Esophagus (tissue), 2 donors: Measurements from ENCODE around the gene GRID1. TPM values are rescaled to one million over a fixed set of nuclear protein-coding genes. Genes with fewer than 3 reads are reported as not detected.

Experiments
- H3K27ac ChIP-seq, 2 donors: one replicate each; pipeline ENCODE4 v1.5.1; 2013; ENCODE audit warnings: low read depth in 2 of 2, mild to moderate bottlenecking in 2 of 2, inconsistent platforms in 1 of 2, low read length in 1 of 2, moderate library complexity in 1 of 2
- H3K27me3 ChIP-seq, 2 donors: one replicate each; pipeline ENCODE4 v1.6.1; 2013; ENCODE audit warnings: low read length in 2 of 2, control low read depth in 1 of 2, mild to moderate bottlenecking in 1 of 2; ENCODE audit not compliant: insufficient read depth in 2 of 2, control insufficient read depth in 1 of 2
- H3K36me3 ChIP-seq, 2 donors: one replicate each; pipeline ENCODE4 v1.6.1; 2013; ENCODE audit warnings: low read length in 1 of 2; ENCODE audit not compliant: control insufficient read depth in 2 of 2, insufficient read depth in 2 of 2
- H3K4me1 ChIP-seq, 2 donors: one replicate each; pipeline ENCODE4 v1.6.1; 2013; ENCODE audit warnings: low read length in 1 of 2; ENCODE audit not compliant: control insufficient read depth in 2 of 2, insufficient read depth in 2 of 2
- H3K4me3 ChIP-seq, 2 donors: one replicate each; pipeline ENCODE4 v1.5.1; 2013; ENCODE audit warnings: low read length in 2 of 2, mild to moderate bottlenecking in 2 of 2, low read depth in 1 of 2, moderate library complexity in 1 of 2
- H3K9me3 ChIP-seq, 2 donors: one replicate each; pipeline ENCODE4 v1.6.1; 2013; ENCODE audit warnings: mild to moderate bottlenecking in 2 of 2, low read depth in 1 of 2, low read length in 1 of 2, moderate library complexity in 1 of 2; ENCODE audit not compliant: control insufficient read depth in 2 of 2, insufficient read depth in 1 of 2
- WGBS, 2 donors: extraction: QIAGEN DNeasy Blood & Tissue Kit; methylation state at CpG; one replicate each; pipeline ENCODE4 v1.1.7; 2013; 5-methylcytosine and 5-hydroxymethylcytosine counted together
- polyA plus RNA-seq, 2 donors: library from polyadenylated mRNA; stranded (reverse); fragments of 200-250 nt; gene quantifications; one replicate each; pipeline ENCODE4 v1.2.3, GENCODE V29; 2013
- donor health status: healthy with polysubstance abuse.
- donor health status: Bipolar disorder and iron deficiency.

The GRID1 gene
- polyA plus RNA-seq, 2 donors, result 0.04 to 0.32 TPM

DNA sequence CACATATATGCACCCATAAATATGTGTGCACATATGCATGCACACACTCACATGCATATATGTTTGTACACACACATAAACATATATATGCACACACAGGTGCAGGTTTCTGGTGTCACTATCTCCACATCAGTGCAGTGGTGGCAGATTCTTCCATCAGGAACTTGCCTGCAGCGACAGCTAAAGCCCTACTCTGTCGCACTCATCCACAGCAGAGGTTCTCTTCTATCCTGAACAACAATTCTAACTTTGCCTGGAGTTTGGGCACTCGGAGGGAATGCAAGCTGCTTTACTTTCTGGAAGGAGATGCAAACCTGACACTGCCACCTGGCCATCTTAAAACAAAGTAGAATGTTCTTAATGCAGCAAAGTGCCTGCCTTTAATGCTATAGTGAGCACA is 745.8 kb downstream of the GRID1 start:
- no peak overlapping the region for H3K27ac ChIP-seq
- H3K4me1 ChIP-seq, result no peaks in the 10 kb centered on the region
- WGBS, 2 donors, result 85% methylated on average over 3 of the region's 3 CpGs
- H3K27me3 ChIP-seq, result no peaks in the 10 kb centered on the region
- H3K36me3 ChIP-seq, result no peaks in the 10 kb centered on the region
- no peak overlapping the region for H3K4me3 ChIP-seq
- H3K9me3 ChIP-seq, result no peaks in the 10 kb centered on the region

DNA sequence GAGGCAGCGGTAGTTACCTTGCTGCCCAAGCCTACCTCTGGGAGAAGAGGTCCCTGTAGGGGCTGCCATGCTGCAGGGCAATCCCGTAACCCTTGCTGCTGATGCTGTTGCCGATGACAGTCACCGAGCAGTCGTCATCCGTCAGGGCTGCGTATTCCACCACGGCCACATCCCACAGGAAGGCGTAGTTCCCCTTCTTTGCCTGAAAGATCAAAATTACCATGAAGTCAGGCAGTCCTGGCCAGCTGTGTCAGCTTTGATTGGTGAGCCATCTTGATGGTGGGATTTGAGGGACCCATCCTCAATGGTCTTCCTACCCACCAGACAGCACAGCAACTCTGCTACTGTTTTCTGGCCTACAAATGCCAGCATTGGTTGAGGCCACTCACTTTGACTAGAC is 746.8 kb downstream of the GRID1 start:
- Histone ChIP-seq H3K9me3 (peaks cover 0 to 2% of the 10 kb centered on the region in 2 donors), H3K27me3 (no peaks in the 10 kb centered on the region), H3K4me3 (no peak overlapping the region), H3K36me3 (no peaks in the 10 kb centered on the region), H3K27ac (no peak overlapping the region), H3K4me1 (no peaks in the 10 kb centered on the region)
- 95% methylated on average over 9 of the region's 9 CpGs for WGBS, 2 donors

DNA sequence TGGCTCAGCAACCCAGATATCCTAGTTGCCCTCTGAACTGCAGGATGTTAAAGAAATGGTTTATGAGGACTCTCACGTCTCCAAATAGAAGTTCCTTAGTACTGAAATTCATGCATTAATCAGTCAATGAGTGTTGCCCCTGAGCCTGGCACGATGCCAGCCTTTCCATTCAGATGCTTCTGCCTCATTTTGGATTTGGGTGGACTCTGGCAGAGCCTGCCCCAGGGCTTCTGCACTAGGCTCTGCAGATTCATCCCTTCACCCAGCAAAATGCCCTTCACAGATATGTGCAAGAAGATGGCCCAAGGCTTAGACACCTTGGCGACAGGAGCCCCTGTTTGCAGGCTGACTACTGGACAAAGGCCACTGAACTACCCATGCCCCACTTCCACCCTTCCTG is 747.8 kb downstream of the GRID1 start:
- WGBS, 2 donors, result 66 to 68% methylated on average over 3 of the region's 3 CpGs
- H3K4me3 ChIP-seq, result no peak overlapping the region
- no peaks in the 10 kb centered on the region for H3K36me3 ChIP-seq
- H3K27me3 ChIP-seq, result no peaks in the 10 kb centered on the region
- peaks cover 0 to 2% of the 10 kb centered on the region in 2 donors for H3K9me3 ChIP-seq
- H3K27ac ChIP-seq, result no peak overlapping the region
- no peaks in the 10 kb centered on the region for H3K4me1 ChIP-seq

DNA sequence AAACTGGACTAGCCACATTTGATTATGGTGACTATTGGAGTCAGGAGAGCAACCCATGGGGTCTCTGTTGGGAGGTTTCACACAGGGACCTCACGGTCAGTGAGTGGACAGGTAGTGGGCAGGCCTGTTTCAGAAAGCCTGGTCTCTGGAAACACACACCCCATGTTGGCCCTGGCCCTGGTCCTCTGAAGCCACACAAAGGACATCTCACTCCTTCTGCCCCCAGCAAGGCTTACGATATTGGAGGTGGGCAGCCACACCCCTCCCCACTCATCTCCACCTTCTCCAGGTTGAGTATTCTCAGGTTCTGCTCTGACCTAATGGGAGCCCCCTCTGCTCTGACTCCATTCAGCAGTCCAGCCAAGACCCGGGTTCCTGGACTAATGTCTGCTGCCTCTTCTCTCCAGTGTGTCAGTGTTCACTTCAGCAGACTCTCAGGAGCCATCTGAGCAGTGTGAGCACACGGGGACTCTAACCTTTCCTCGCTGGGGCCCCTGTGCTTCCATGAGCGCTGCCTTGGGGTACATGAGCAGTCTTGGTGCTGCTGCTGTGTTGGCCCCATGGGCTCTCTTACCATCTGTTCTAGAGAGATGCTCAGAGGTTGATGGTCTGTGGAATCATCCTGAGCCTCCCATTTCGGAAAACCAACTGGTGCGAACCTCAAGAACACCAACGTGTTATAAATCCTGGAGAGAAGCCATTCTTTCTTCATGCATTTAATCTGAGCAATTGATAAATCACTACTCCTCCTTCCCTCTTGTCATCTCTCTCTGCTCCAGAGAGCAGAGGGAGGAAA is 748.6 kb downstream of the GRID1 start:
- no peaks in the 10 kb centered on the region for H3K36me3 ChIP-seq
- no peak overlapping the region for H3K27ac ChIP-seq
- no peaks in the 10 kb centered on the region for H3K4me1 ChIP-seq
- no peaks in the 10 kb centered on the region for H3K27me3 ChIP-seq
- WGBS, 2 donors, result 89 to 90% methylated on average over 9 of the region's 9 CpGs
- no peak overlapping the region for H3K4me3 ChIP-seq
- H3K9me3 ChIP-seq, result peaks cover 0 to 2% of the 10 kb centered on the region in 2 donors

DNA sequence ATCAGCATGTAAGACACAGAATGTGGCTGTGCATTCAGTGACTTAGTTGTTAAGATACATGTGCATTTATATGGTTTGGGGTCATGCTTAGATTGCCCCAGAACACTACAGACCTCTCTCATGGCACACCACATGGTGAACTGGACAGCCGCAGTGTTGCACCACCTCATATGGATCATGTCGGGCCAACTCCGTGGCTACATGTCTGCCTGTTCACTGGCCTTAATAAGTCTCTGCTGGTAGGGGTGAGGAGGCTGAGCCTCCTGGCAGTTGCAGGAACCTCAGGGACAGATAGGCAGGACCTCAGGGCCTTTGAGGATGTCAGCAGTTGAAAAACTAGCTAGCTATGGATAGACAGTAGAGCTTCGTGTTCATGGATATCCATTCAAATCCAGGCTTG is 751.0 kb downstream of the GRID1 start:
- peaks cover 0 to 2% of the 10 kb centered on the region in 2 donors for H3K9me3 ChIP-seq
- H3K4me3 ChIP-seq, result no peak overlapping the region
- peaks cover 2% of the 10 kb centered on the region in 2 donors for H3K4me1 ChIP-seq
- H3K27me3 ChIP-seq, result no peaks in the 10 kb centered on the region
- H3K27ac ChIP-seq, result no peak overlapping the region
- H3K36me3 ChIP-seq, result no peaks in the 10 kb centered on the region
- 93 to 94% methylated on average over 4 of the region's 4 CpGs for WGBS, 2 donors

DNA sequence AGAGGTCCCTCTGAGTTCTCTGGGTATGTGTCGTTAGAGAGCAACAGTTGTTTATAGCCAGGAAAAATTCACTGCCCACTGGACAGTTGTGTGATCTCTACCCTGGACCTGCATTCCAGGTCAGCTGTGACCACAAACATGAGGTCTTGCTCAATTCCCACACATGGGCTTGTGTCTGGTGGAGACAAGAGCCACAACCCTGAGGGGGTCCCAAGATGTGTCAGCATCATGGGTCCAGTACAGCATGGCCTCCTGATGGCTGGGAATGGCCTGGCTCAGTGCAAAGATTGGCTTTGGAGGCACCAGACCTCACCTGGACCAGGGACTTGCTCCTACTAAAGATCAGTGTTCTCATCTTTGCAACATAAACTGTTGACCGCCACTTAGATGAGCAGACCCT is 751.6 kb downstream of the GRID1 start:
- WGBS, 2 donors, result 91 to 93% methylated on average over 2 of the region's 2 CpGs
- Histone ChIP-seq H3K27me3 (no peaks in the 10 kb centered on the region), H3K27ac (no peak overlapping the region), H3K9me3 (peaks cover 0 to 2% of the 10 kb centered on the region in 2 donors), H3K4me1 (peaks cover 2% of the 10 kb centered on the region in 2 donors), H3K36me3 (no peaks in the 10 kb centered on the region), H3K4me3 (no peak overlapping the region)

DNA sequence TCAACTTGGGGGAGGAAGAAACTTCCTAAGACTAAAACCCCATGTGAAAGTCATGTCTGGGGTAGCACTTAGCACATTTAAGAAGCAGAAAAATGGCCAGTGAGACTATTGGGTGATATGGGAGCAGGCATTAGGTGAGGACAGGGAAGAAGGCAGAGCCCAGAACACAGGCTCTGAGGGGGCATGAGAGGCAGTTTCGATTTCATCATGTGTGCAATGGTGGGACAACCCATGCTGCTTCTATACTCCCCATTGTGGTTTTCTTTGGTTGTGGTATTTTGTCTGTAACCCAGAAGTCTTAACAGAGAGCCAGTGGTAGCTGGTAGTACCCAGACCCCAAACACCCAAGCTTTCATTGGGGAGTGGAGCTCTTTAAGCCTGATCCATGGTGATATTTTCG is 752.0 kb downstream of the GRID1 start:
- H3K27me3 ChIP-seq, result no peaks in the 10 kb centered on the region
- H3K27ac ChIP-seq, result no peak overlapping the region
- H3K36me3 ChIP-seq, result no peaks in the 10 kb centered on the region
- peaks cover 0 to 2% of the 10 kb centered on the region in 2 donors for H3K9me3 ChIP-seq
- H3K4me1 ChIP-seq, result peaks cover 2% of the 10 kb centered on the region in 2 donors
- no peak overlapping the region for H3K4me3 ChIP-seq
- WGBS, 2 donors, result 77 to 83% methylated on average over 2 of the region's 2 CpGs

DNA sequence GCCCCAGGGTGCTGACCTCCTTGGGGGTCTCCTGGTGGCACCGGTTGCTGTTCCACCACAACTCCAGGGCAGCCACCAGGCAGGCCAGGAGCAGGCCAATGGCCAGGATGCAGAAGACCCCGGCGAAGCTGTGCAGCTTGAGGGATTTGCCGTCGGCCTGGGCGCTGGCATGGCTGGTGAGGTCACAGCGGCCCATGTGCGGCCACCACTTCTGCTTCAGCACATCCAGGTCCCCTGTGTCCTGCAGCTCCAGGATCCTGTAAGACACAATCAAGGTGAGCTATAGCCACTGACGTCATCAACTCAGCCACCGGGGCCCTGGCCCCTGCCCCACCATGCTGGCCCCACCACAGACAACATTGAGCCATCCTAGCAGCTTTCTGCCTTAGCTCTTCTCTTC is 753.2 kb downstream of the GRID1 start:
- Histone ChIP-seq H3K27ac (no peak overlapping the region), H3K4me3 (no peak overlapping the region), H3K9me3 (peaks cover 0 to 2% of the 10 kb centered on the region in 2 donors), H3K27me3 (no peaks in the 10 kb centered on the region), H3K36me3 (no peaks in the 10 kb centered on the region), H3K4me1 (peaks cover 2% of the 10 kb centered on the region in 2 donors)
- WGBS, 2 donors, result 94% methylated on average over 10 of the region's 10 CpGs

DNA sequence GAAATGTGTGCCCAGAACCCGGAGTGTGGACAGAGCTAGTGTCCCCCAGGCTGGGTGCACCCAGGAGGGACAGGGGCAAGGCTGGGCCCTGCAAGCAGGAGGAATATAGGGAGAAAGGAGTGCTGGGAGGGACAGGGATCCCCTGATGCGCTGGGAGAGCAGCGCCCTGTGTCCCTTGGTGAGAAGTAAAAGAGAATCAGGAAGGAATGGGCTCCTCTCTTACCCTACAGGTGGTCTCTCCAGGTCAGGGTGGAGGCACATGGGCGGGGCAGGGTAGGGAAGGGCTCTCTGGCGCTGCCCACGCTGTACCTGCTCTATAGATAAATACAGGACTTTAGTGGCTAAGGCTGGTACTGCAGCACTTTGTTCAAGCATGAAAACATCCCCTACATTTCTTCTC is 753.8 kb downstream of the GRID1 start:
- Histone ChIP-seq H3K4me3 (no peak overlapping the region), H3K9me3 (peaks cover 0 to 2% of the 10 kb centered on the region in 2 donors), H3K36me3 (no peaks in the 10 kb centered on the region), H3K4me1 (peaks cover 2% of the 10 kb centered on the region in 2 donors), H3K27ac (no peak overlapping the region), H3K27me3 (no peaks in the 10 kb centered on the region)
- 53 to 75% methylated on average over 6 of the region's 6 CpGs for WGBS, 2 donors

DNA sequence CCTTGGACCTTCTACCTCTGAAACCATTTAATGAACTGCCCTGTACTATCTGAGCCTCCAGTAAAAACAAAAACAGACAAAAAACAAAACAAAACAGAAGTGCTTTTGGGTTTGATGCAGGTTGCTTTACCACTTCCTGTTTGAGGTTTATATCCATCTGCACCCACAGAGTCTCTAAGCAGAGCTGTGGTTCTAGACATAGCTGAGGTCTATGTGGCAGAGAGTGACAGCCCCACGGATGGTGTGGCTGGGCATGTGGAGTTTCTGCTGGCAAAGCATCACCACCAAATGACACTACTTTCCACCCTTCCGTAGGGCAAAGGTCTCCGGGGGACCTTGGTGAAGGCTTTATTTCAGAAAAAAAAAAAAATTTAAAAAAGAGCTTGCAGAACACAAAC is 754.2 kb downstream of the GRID1 start:
- WGBS, 2 donors, result 62 to 75% methylated on average over 3 of the region's 3 CpGs

More for the DNA sequence above, 754.2 kb downstream of the GRID1 start:
- H3K27ac ChIP-seq, result no peak overlapping the region
- peaks cover 0 to 2% of the 10 kb centered on the region in 2 donors for H3K9me3 ChIP-seq
- no peaks in the 10 kb centered on the region for H3K36me3 ChIP-seq
- no peaks in the 10 kb centered on the region for H3K27me3 ChIP-seq
- H3K4me3 ChIP-seq, result no peak overlapping the region
- peaks cover 2% of the 10 kb centered on the region in 2 donors for H3K4me1 ChIP-seq
